Adrenal gland (tissue), 12 donors: ENCODE results near the gene CADPS. TPM values are rescaled to one million over a fixed set of nuclear protein-coding genes. Genes with fewer than 3 reads are reported as not detected.

Experiments used
- DNase-seq, 7 donors: peaks; one replicate each; pipeline ENCODE4 v3.0.0-alpha.2; 2019 to 2020
- H3K27ac ChIP-seq, 5 donors: fragments of 200-600 bp; sonication (generic) in 4 of 5; 1 replicate in 3 of 5; 2 replicates in 2 of 5; pipeline versions ENCODE4 v1.5.1 to v1.8.0; 2016 to 2020; ENCODE audit warnings: mild to moderate bottlenecking in 1 of 5
- H3K27me3 ChIP-seq: fragments of 200-600 bp; 2 replicates; pipeline ENCODE4 v1.8.0; 2021
- H3K36me3 ChIP-seq, 2 donors: fragments of 200-600 bp; replicated peaks in 1 of 2; 1 replicate in 1 of 2; 2 replicates in 1 of 2; pipeline versions ENCODE4 v1.5.1 to v1.8.0; 2018 to 2022
- H3K4me1 ChIP-seq, 2 donors: fragments of 200-600 bp; replicated peaks in 1 of 2; 1 replicate in 1 of 2; 2 replicates in 1 of 2; pipeline versions ENCODE4 v1.5.1 to v1.8.0; 2018 to 2021
- H3K4me3 ChIP-seq, 4 donors: fragments of 200-600 bp; sonication (generic) in 3 of 4; one replicate each; pipeline ENCODE4 v1.5.1; 2016 to 2018
- H3K9me3 ChIP-seq, 3 donors: fragments of 200-600 bp; sonication (generic) in 1 of 3; replicated peaks in 1 of 3; 1 replicate in 2 of 3; 2 replicates in 1 of 3; pipeline versions ENCODE4 v1.5.1 to v1.8.0; 2016 to 2021
- POLR2A ChIP-seq, 2 donors: fragments of 450-650 bp; IDR thresholded peaks; one replicate each; pipeline ENCODE4 v1.6.1; 2017; ENCODE audit warnings: antibody characterized with exemption in 2 of 2, mild to moderate bottlenecking in 2 of 2, moderate library complexity in 1 of 2
- WGBS, 4 donors: extraction: QIAGEN DNeasy Blood & Tissue Kit in 2 of 4; methylation state at CpG; one replicate each; pipeline versions ENCODE4 v1.1.5 to v1.1.7; 2013 to 2017; 5-methylcytosine and 5-hydroxymethylcytosine counted together
- intact Hi-C, 2 donors: fragments of 100-400 bp; cut with DNase I; formaldehyde crosslinking; loops; one replicate each; pipeline versions ENCODE4 v1.14.1 to v1.15.0; 2022 to 2023
- polyA plus RNA-seq, 3 donors: library from polyadenylated mRNA; stranded (reverse); fragments of 200-250 nt in 2 of 3; fragments of 350-450 nt in 1 of 3; fragmentation: Illumina TruSeq in 1 of 3; extraction: RNeasy Lipid Tissue Mini Kit (QIAGEN cat#74804) in 1 of 3; gene quantifications; one replicate each; pipeline ENCODE4 v1.2.3, GENCODE V29; 2013 to 2014
- small RNA-seq, 2 donors: library from RNA; depleted of rRNA; stranded (forward); fragments of <200 nt; gene quantifications; one replicate each; pipeline ENCODE3, GENCODE V24; 2016
- total RNA-seq, 9 donors: library from RNA; depleted of rRNA in 4 of 9; stranded (reverse); fragments of >200 nt in 4 of 9; fragments of 120-200 nt in 1 of 9; fragmentation: NEBNext Ultra II Directional in 1 of 9; extraction: Animal tissue kit (Norgen Biotek cat#: 25700) in 1 of 9; gene quantifications; one replicate each; pipeline versions ENCODE4 v1.1.0 to v1.2.4, GENCODE V29; 2013 to 2023
- TF ChIP-seq, protein P1 (sequence below), 6 experiments: fragments of 450-650 bp in 4 of 6; fragments of 200-600 bp in 2 of 6; sonication (generic) in 1 of 6; IDR thresholded peaks; 1 replicate in 5 of 6; 2 replicates in 1 of 6; pipeline versions ENCODE4 v1.5.1 to v1.8.0; 2016 to 2021; ENCODE audit warnings: antibody characterized with exemption in 6 of 6, mild to moderate bottlenecking in 2 of 6, moderate library complexity in 1 of 6
- donor health status: healthy with polysubstance abuse.
- donor health status: Bipolar disorder and iron deficiency.
- donor health status: DM: yes; HTN: yes; CAD: no.
- donor health status: DM: no; HTN: no; CAD: no.
- donor health status: DM: no; HTN: no; CAD: no.
- donor health status: DM: yes; HTN: yes; CAD: no.

Gene CADPS
- total and polyA plus RNA-seq, 12 donors, result 0.24 to 36.5 (median 11.2) TPM; not detected in 2

DNA sequence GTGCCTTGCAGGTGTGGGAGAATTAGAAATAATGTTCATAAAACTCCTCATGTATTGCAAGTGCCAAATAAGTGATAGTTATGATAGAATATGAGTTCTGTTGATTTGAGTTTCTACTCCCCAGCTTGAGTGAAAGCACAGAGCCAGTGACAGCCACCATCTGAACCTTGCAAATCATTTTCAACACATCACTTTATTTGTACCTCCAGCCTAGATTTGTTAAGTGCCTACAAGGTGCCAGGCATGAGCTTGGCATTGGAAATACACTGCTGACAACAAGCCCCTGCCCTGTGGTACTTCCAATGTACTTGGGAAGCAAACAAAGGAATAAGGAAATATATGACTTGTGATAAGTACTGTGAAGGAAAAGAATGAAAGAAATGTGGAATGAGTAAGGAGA is 518.9 kb downstream of the CADPS start:
- DNase-seq, result no peak
- no peak for TF ChIP-seq POLR2A (IDR thresholded peaks at IDR 0.05)
- TF ChIP-seq, protein P1, sequence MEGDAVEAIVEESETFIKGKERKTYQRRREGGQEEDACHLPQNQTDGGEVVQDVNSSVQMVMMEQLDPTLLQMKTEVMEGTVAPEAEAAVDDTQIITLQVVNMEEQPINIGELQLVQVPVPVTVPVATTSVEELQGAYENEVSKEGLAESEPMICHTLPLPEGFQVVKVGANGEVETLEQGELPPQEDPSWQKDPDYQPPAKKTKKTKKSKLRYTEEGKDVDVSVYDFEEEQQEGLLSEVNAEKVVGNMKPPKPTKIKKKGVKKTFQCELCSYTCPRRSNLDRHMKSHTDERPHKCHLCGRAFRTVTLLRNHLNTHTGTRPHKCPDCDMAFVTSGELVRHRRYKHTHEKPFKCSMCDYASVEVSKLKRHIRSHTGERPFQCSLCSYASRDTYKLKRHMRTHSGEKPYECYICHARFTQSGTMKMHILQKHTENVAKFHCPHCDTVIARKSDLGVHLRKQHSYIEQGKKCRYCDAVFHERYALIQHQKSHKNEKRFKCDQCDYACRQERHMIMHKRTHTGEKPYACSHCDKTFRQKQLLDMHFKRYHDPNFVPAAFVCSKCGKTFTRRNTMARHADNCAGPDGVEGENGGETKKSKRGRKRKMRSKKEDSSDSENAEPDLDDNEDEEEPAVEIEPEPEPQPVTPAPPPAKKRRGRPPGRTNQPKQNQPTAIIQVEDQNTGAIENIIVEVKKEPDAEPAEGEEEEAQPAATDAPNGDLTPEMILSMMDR (IDR thresholded peaks at IDR 0.05), result no peak
- no peaks in the 10 kb centered on the region for H3K4me1 ChIP-seq
- intact Hi-C loops, result no loop called here
- no peak overlapping the region for H3K27ac ChIP-seq
- peaks cover 9% of the 10 kb centered on the region for H3K27me3 ChIP-seq
- H3K36me3 ChIP-seq, result no peaks in the 10 kb centered on the region
- H3K4me3 ChIP-seq, result no peak overlapping the region
- no peaks in the 10 kb centered on the region for H3K9me3 ChIP-seq

DNA sequence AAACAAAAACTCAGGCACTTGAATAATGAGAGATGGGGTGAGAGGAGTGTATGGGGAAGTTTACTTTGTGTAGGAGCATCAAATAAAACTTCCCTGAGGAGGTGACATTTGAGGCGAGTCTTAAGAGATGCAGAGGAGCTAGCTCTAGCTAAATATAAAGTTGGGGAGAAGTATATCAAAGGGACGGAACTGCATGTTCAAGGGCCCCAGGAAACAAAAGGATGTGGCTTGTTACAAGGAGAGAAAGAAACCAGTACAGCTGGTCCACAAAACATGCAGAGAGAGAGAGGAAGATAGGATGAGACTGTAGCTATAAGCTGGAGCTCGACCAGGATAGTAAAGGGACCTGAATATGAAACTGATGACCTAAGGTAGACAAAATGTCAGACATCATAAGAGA is 519.5 kb downstream of the CADPS start:
- Histone ChIP-seq H3K27ac (no peak overlapping the region), H3K9me3 (no peaks in the 10 kb centered on the region), H3K4me3 (no peak overlapping the region), H3K36me3 (no peaks in the 10 kb centered on the region), H3K27me3 (peaks cover 9% of the 10 kb centered on the region), H3K4me1 (no peaks in the 10 kb centered on the region)
- WGBS, 4 donors, result 54 to 66% (median 59%) methylated on average over 3 of the region's 3 CpGs
- intact Hi-C loops, result no loop called here
- no peak for TF ChIP-seq POLR2A (IDR thresholded peaks at IDR 0.05)
- TF ChIP-seq, protein P1 (IDR thresholded peaks at IDR 0.05), result no peak
- DNase-seq, result no peak

Small RNA genes lying within 50 kb of the gene (small RNA-seq; reads per million reads assigned to genes)
- gene RN7SL863P, result 0 reads per million in 2 donors
- gene RNU6-139P, result 0 reads per million in 2 donors
